ENCODE data around the gene COL4A5. TPM values are rescaled to one million over a fixed set of nuclear protein-coding genes. Genes with fewer than 3 reads are reported as not detected.

COL4A5 gene
- total and polyA plus RNA-seq, 2 donors, result 7.4 to 9.1 TPM

DNA sequence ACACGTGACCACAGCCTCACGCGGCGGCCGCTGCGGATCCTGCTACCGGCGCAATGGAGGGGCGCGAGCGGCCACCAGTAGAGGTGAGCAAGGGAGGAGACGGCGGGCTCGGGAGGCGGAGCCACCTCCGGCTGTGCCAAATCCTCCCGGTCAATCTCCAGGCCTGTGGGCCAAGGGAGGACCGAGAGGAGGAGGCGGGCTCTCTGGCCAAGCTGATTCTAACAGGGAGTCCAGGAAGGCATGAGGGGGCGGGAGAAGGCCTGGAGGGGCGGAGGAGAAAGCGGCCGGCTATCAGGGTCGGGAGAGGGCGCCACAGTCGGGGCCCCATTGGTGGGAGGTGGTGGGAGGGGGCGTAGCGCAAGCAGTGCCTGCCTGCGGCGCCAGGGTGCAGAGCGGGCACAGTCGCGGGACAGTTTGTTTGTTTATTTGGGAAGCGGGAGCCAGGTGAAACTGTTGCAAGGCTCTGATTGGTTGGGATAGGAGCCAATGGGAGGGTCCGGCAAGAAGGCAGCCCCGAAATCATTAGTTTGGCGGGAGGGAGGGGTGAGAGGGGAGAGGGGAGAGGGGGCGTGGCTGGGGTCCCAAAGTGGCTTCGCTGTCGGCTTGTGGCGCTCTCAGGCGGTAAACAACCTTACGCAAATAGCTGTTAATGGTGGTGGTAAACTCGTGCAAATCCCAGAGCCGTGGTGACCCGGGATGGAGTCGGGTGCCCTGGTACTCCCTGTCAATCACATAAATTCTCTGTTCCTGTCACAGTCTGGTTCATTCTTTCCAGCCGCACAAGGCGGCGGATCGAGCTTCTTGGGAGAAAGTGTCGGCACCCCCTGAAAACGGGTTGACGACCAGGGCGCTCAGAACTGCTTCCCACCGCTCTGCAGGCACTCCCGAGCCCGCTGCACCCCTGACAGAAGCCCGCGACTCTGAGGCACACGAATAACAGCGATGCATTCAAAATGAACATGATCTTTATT is 297.2 kb downstream of the COL4A5 start, which contains the start of gene IRS4:
IRS4 (minus strand) TSS at position 55 of the 971 bp plus-strand sequence.
- no peak within 1 kb of the TSS for H3K4me3 ChIP-seq (ENCODE audit: low read length in 2 of 2)
- 4% methylated on average over 62 of the region's 62 CpGs for WGBS
- H3K27ac ChIP-seq (ENCODE audit: low read depth in 1 of 2, low read length in 1 of 2), result no peak within 1 kb of the TSS
- peaks cover 18 to 60% of the 10 kb centered on the region in 2 donors for H3K27me3 ChIP-seq (ENCODE audit: control insufficient read depth in 2 of 2, insufficient read depth in 1 of 2, low read length in 1 of 2)
- H3K36me3 ChIP-seq (ENCODE audit: control insufficient read depth in 2 of 2, insufficient read depth in 2 of 2, low read length in 1 of 2), result no peaks in the 10 kb centered on the region
- no peaks in the 10 kb centered on the region for H3K9me3 ChIP-seq (ENCODE audit: control insufficient read depth in 2 of 2, insufficient read depth in 1 of 2, low read length in 1 of 2)
- DNase-seq (ENCODE audit: low read depth in 6 of 9, low spot score in 9 of 9), result peak in 3 of 9 donors; percentile 5 to 14 (median 6)
- no peaks in the 10 kb centered on the region for H3K4me1 ChIP-seq (ENCODE audit: control insufficient read depth in 2 of 2, insufficient read depth in 2 of 2, low read length in 2 of 2)

DNA sequence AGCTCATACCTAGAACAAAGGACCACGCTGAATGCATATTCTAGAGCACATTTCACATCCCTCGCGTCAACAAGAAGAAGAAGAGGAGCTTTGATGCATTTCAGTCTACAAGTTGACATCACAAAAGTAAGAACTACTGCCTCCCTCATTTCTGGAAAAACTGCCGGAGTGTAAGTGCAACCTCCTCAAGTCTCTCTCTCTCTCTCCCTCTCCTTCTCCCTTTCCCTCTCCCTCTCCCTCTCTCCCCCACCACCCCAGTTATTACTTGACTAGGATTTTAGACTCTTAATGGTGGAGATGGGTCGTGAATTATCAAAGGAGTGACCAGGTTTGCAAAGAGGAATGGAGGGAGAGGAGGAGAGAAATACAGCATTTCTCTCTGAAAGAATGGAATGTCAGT is 298.1 kb downstream of the COL4A5 start:
- H3K4me1 ChIP-seq (ENCODE audit: control insufficient read depth in 2 of 2, insufficient read depth in 2 of 2, low read length in 2 of 2), result no peaks in the 10 kb centered on the region
- no peak for DNase-seq (ENCODE audit: low read depth in 6 of 9, low spot score in 9 of 9)
- 30% methylated on average over 5 of the region's 5 CpGs for WGBS
- H3K36me3 ChIP-seq (ENCODE audit: control insufficient read depth in 2 of 2, insufficient read depth in 2 of 2, low read length in 1 of 2), result no peaks in the 10 kb centered on the region
- H3K4me3 ChIP-seq (ENCODE audit: low read length in 2 of 2), result no peak overlapping the region
- H3K27me3 ChIP-seq (ENCODE audit: control insufficient read depth in 2 of 2, insufficient read depth in 1 of 2, low read length in 1 of 2), result peaks cover 18 to 55% of the 10 kb centered on the region in 2 donors
- H3K27ac ChIP-seq (ENCODE audit: low read depth in 1 of 2, low read length in 1 of 2), result no peak overlapping the region
- no peaks in the 10 kb centered on the region for H3K9me3 ChIP-seq (ENCODE audit: control insufficient read depth in 2 of 2, insufficient read depth in 1 of 2, low read length in 1 of 2)

DNA sequence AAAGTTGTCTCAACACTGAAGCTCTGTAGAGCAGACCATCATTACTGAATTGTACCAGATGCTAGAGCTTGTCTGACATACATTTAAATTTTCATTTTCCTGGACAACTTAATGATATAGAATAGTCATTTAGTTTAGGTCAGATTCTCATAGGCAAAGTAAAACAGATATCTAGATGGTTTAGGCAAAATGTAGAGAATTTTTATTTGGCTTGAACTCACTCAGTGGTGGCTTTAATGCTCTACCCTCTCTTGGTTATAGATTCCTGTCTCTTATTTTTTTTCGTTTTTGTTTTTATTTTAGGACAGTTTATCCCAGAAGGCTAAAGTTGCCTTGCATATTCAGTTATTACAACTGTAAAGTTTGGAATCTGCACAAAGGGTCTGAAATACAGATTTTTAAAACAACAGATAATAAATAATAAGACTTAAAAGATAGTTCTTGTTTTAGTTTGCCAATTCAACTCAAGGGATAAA is 300.7 kb downstream of the COL4A5 start:
- Histone ChIP-seq H3K9me3 (ENCODE audit: control insufficient read depth in 2 of 2, insufficient read depth in 1 of 2, low read length in 1 of 2) (no peaks in the 10 kb centered on the region), H3K36me3 (ENCODE audit: control insufficient read depth in 2 of 2, insufficient read depth in 2 of 2, low read length in 1 of 2) (no peaks in the 10 kb centered on the region), H3K4me1 (ENCODE audit: control insufficient read depth in 2 of 2, insufficient read depth in 2 of 2, low read length in 2 of 2) (no peaks in the 10 kb centered on the region), H3K4me3 (ENCODE audit: low read length in 2 of 2) (no peak overlapping the region), H3K27me3 (ENCODE audit: control insufficient read depth in 2 of 2, insufficient read depth in 1 of 2, low read length in 1 of 2) (peaks cover 12 to 29% of the 10 kb centered on the region in 2 donors), H3K27ac (ENCODE audit: low read depth in 1 of 2, low read length in 1 of 2) (no peak overlapping the region)
- WGBS, result 76% methylated on average over 1 of the region's 1 CpG
- no peak for DNase-seq (ENCODE audit: low read depth in 6 of 9, low spot score in 9 of 9)

Other genes with a start within 250 kb of the COL4A5 start
- 1.4 TPM for gene COL4A6, start 1.4 kb upstream of the COL4A5 start, total RNA-seq
- gene COL4A6, start 1.4 kb upstream of the COL4A5 start, polyA plus RNA-seq, result 1.0 TPM

Measured in thymus (tissue), 11 donors.